ENCODE results near the gene MYL5. TPM values are rescaled to one million over a fixed set of nuclear protein-coding genes. Genes with fewer than 3 reads are reported as not detected.
A peak's percentile ranks its signal among the peaks of the same experiment; 100 is the strongest.
"Not testable (repeated sequence)": the region's sequence is repeated elsewhere in the genome, so short reads cannot be mapped to it uniquely, and the experiment has no call there.

Gene MYL5
- total and polyA plus RNA-seq, 2 of the 4 experiments (the other 2 are of a cell fraction): 9.1 to 16.0 TPM

- ATAC-seq (ENCODE audit: low read depth) (peak; percentile 97), DNase-seq (peak; percentile 92)
- in situ Hi-C loops (cut with MboI; ENCODE audit: low sequenced_read_pairs): no loop called here
- H3K4me1 ChIP-seq (ENCODE audit: control insufficient read depth, insufficient read depth, low read length): peaks cover 14% of the 10 kb centered on the region; the same call in 1 of the 2 replicates
- H2BK15ac ChIP-seq (ENCODE audit: low read depth, low read length): peak within 1 kb of the TSS; percentile 56; the same call in 2 of the 3 replicates
- H3K18ac ChIP-seq (ENCODE audit: low read depth, low read length): peak within 1 kb of the TSS; percentile 33; the same call in 1 of the 2 replicates
- WGBS, 2 experiments (ENCODE audit: extremely low coverage in 2 of 2, insufficient read length in 1 of 2): 8% methylated on average over 29 of the region's 82 CpGs; no CpG with 5 or more reads in 1 of the 2 experiments
- BruUV-seq (replicated peaks): no TSS peak
- peak within 1 kb of the TSS; percentile 94 for H3K27ac ChIP-seq (ENCODE audit: insufficient read depth, low read length)
- peak within 1 kb of the TSS; percentile 66 for H3K23ac ChIP-seq (ENCODE audit: low read depth, low read length)
- H3K14ac ChIP-seq (replicated peaks; ENCODE audit: low read depth, low read length): peak within 1 kb of the TSS; percentile 91
- intact Hi-C loops (cut with micrococcal nuclease): no loop called here
- ChIA-PET POLR2A (ENCODE audit: unreplicated experiment) (interaction anchor here (0.5 kb wide), 1 partner anchor 14 kb away, joined by 3 read pairs; no protein-coding TSS in a partner anchor), CTCF (no interaction called here)
- peak within 1 kb of the TSS; percentile 83 for H3K4ac ChIP-seq (ENCODE audit: low read depth, low read length)
- peak within 1 kb of the TSS; percentile 89 to 94 for H4K8ac ChIP-seq (ENCODE audit: low read depth in 2 of 2, low read length in 2 of 2)
- dilution Hi-C loops (cut with HindIII; ENCODE audit: low sequenced_read_pairs, unreplicated experiment): no loop called here
- H2AK5ac ChIP-seq (ENCODE audit: low read depth, low read length): peak within 1 kb of the TSS; percentile 82
- H4K5ac ChIP-seq (ENCODE audit: low read depth, low read length): peak within 1 kb of the TSS; percentile 92
- no peak within 1 kb of the TSS for H2BK20ac ChIP-seq (ENCODE audit: low read depth, low read length)
- peaks cover 6% of the 10 kb centered on the region; the same call in 1 of the 2 replicates for H3K27me3 ChIP-seq (ENCODE audit: control insufficient read depth, insufficient read depth, low read length)
- H2AK9ac ChIP-seq (replicated peaks; ENCODE audit: low read depth, low read length, poor library complexity): peak within 1 kb of the TSS; percentile 96
- H3K9me3 ChIP-seq (ENCODE audit: control insufficient read depth, insufficient read depth, low read length): no peaks in the 10 kb centered on the region
- H3K9me1 ChIP-seq (ENCODE audit: insufficient read depth, low read length): peaks cover 13% of the 10 kb centered on the region
- H2BK120ac ChIP-seq (ENCODE audit: low read depth, low read length): peak within 1 kb of the TSS; percentile 75; the same call in 1 of the 2 replicates
- H3K4me2 ChIP-seq (ENCODE audit: low read depth, low read length): peak within 1 kb of the TSS; percentile 98
- H4K91ac ChIP-seq (ENCODE audit: insufficient read depth, low read depth, low read length): peak within 1 kb of the TSS; percentile 79; the same call in 1 of the 2 replicates
- H3K9ac ChIP-seq (ENCODE audit: low read depth, low read length): peak within 1 kb of the TSS; percentile 80
- peak within 1 kb of the TSS; percentile 94 for H2BK5ac ChIP-seq (ENCODE audit: low read depth, low read length, poor library complexity, severe bottlenecking)
- peak within 1 kb of the TSS; percentile 96 for H2AFZ ChIP-seq (replicated peaks; ENCODE audit: low read length, poor library complexity)
- H3K36me3 ChIP-seq (ENCODE audit: control insufficient read depth, insufficient read depth, low read length): peaks cover 7% of the 10 kb centered on the region
- H3K79me1 ChIP-seq (ENCODE audit: low read depth in 1 of 2, low read length in 2 of 2): peaks cover 14 to 34% of the 10 kb centered on the region in 2 experiments; a peak in 3 of 4 replicates
- peak within 1 kb of the TSS; percentile 77 for H3K56ac ChIP-seq (ENCODE audit: extremely low read depth, insufficient read depth, low read length)
- H3K4me3 ChIP-seq (ENCODE audit: insufficient read depth, low read depth, low read length): peak within 1 kb of the TSS; percentile 97
- H4K20me1 ChIP-seq (ENCODE audit: insufficient read depth, low read length): peaks cover 31% of the 10 kb centered on the region
- TF ChIP-seq MAZ (IDR thresholded peaks at IDR 0.05; ENCODE audit: borderline replicate concordance, low read depth, low read length) (no peak), POLR2A (IDR thresholded peaks at IDR 0.05; ENCODE audit: low read depth, low read length) (peak; percentile 74)
These were observed 31.1 kb downstream of the MYL5 start, which contains the start of gene PCGF3 for GRCh38 chr4:705278-706082. Gene PCGF3, plus strand, starts transcription at chr4:705832. Its CDS starts 27,849 bp downstream, at chr4:733681.

GRCh38 chr4:706083-706633, 31.8 kb downstream of the MYL5 start:
- dilution Hi-C loops (cut with HindIII; ENCODE audit: low sequenced_read_pairs, unreplicated experiment); H2BK20ac ChIP-seq (ENCODE audit: low read depth, low read length); intact Hi-C loops (cut with micrococcal nuclease); CTCF ChIA-PET; H3K27me3 ChIP-seq (ENCODE audit: control insufficient read depth, insufficient read depth, low read length); H2BK15ac ChIP-seq (ENCODE audit: low read depth, low read length); in situ Hi-C loops (cut with MboI; ENCODE audit: low sequenced_read_pairs); ATAC-seq (ENCODE audit: low read depth); BruUV-seq (replicated peaks); H3K9me3 ChIP-seq (ENCODE audit: control insufficient read depth, insufficient read depth, low read length); H3K18ac ChIP-seq (ENCODE audit: low read depth, low read length); H3K36me3 ChIP-seq (ENCODE audit: control insufficient read depth, insufficient read depth, low read length); POLR2A ChIA-PET (ENCODE audit: unreplicated experiment); DNase-seq: not testable (repeated sequence)
- Histone ChIP-seq H2AK5ac (ENCODE audit: low read depth, low read length) (peak overlapping the region; percentile 67), H2AFZ (replicated peaks; ENCODE audit: low read length, poor library complexity) (peak overlapping the region; percentile 95), H2AK9ac (replicated peaks; ENCODE audit: low read depth, low read length, poor library complexity) (peak overlapping the region; percentile 96), H4K20me1 (ENCODE audit: insufficient read depth, low read length) (peaks cover 37% of the 10 kb centered on the region), H3K9ac (ENCODE audit: low read depth, low read length) (peak overlapping the region; percentile 80), H2BK5ac (ENCODE audit: low read depth, low read length, poor library complexity, severe bottlenecking) (peak overlapping the region; percentile 94), H3K4me3 (ENCODE audit: insufficient read depth, low read depth, low read length) (peak overlapping the region; percentile 97), H3K27ac (ENCODE audit: insufficient read depth, low read length) (peak overlapping the region; percentile 94), H3K4ac (ENCODE audit: low read depth, low read length) (peak overlapping the region; percentile 83), H3K4me2 (ENCODE audit: low read depth, low read length) (peak overlapping the region; percentile 62), H3K4me1 (ENCODE audit: control insufficient read depth, insufficient read depth, low read length) (peaks cover 14% of the 10 kb centered on the region; the same call in 1 of the 2 replicates), H2BK120ac (ENCODE audit: low read depth, low read length) (0 out of 2 replicates have a peak overlapping the region, but pooled peaks have one; percentile 8), H4K8ac (ENCODE audit: low read depth in 2 of 2, low read length in 2 of 2) (peak overlapping the region; percentile 8 to 87; a peak in 2 of 4 replicates), H3K9me1 (ENCODE audit: insufficient read depth, low read length) (peaks cover 13% of the 10 kb centered on the region), H3K56ac (ENCODE audit: extremely low read depth, insufficient read depth, low read length) (peak overlapping the region; percentile 77), H3K79me1 (ENCODE audit: low read depth in 1 of 2, low read length in 2 of 2) (peaks cover 15 to 39% of the 10 kb centered on the region in 2 experiments; a peak in 3 of 4 replicates), H3K14ac (replicated peaks; ENCODE audit: low read depth, low read length) (peak overlapping the region; percentile 91), H4K5ac (ENCODE audit: low read depth, low read length) (peak overlapping the region; percentile 38; the same call in 1 of the 2 replicates), H4K91ac (ENCODE audit: insufficient read depth, low read depth, low read length) (peak overlapping the region; percentile 47; the same call in 1 of the 2 replicates), H3K23ac (ENCODE audit: low read depth, low read length) (peak overlapping the region; percentile 66; the same call in 1 of the 2 replicates)
- 0% methylated on average over 4 of the region's 21 CpGs; no CpG with 5 or more reads in 1 of the 2 experiments for WGBS, 2 experiments (ENCODE audit: extremely low coverage in 2 of 2, insufficient read length in 1 of 2)

All from IMR-90 (cell line).